Measurements from ENCODE around the gene MAD1L1.
"Not testable (repeated sequence)": the region's sequence is repeated elsewhere in the genome, so short reads cannot be mapped to it uniquely, and the experiment has no call there.

Gene MAD1L1

DNA sequence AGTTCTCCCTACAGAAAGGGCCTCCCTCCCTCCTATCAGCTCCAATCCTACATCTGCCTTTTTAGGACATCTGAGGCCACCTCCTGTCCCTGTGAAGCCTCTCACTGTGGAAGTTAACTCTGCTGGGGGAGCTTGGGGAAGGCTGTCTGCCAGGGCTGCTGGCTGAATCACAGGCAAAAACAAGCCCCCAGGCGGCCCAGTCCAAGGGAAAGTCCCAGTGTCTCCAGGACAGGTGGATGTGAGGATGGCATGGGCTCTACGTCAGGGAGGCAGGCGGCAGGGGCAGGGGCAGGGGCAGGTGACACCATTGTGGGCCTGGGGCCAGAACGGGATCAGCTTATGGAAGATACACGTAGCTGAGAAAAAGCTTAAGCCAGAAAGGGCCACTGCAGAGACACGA lies 240.2 kb downstream of the MAD1L1 start:
- DNase-seq = no peak

DNA sequence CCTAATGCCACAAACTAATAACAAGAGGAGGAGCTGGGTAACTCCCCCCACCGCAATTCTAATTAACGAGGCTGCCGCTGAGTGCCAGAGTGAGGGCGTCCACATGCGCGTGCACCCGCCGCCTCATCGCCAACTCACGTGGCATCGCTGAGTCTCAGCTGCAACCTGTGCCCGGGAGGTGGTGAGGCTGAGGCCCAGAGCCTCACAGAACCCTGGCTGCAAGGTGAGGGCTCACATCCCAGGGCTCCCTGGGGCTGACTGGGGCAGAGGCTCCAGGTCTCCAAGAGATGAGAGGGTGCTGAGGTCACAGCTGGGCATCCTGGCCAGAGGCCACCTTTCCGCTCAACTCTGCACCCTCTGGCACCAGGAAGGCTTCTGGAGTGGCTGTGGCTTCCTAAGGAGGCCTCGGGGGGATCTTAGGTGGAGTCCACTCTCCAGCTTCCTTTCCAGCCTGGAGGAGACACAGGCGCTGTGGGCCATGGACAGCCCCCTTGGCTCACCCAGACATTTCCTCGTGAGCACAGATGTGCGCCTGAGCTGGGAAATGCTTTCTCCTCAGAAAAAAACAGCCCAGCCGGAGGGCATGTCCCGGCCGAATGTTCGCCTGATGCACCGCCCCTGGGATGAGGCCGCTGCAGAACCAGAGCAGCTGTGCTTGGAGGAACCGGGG lies 242.6 kb downstream of the MAD1L1 start:
- no peak for DNase-seq

DNA sequence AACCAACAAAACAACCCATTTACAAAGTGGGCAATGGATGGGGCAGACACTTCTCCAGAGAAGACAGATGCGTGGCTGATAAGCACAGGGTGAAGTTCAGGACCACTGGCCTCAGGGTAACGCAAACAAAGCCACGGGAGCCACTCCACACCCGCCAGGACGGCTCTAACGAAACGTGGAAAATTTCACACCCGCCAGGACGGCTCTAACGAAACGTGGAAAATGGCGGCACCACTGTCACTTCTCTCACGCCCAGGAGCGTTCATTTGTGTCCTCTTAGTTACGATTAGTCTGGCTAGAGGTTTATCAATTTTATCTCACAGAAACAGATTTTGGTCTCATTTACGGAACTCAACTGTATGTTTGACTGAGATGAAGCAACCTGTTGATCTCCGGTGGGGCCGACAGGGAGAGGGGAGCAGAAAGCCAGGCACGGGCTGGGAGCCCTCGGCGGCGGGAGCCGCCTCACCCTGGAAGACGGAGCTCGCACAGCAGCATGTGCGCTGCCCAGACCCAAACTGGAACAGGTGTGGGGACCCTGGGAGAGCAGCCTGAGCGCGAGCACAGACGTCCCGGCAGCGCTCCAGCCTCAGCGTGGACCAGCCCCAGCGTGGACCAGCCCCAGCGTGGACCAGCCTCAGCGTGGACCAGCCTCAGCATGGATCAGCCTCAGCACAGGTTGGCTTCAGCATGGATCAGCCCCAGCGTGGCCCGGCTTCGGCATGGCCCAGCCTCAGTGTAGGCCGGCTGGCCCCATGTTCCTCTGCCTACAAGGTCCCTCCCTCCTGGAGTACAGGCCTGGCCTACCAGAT lies 243.5 kb downstream of the MAD1L1 start:
- no peak for DNase-seq

DNA sequence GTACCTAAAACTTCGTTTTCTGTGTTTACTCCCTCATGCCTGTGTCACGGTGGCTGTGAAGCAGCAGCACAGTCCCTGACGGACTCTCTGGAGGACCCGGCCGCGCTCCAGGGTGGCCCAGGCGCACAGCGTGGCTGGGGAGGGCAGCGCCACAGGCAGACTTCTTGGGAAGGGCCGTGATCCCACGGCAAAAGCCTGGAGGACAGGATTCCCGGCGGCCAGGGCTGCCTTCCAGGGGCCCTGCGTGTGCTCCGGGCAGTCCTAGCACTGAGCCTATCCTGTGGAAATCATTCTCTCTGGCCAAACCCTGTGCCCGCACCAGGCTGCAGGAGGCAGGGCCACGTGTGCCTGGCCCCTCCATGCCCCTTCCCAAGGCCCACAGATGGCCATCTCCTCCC lies 244.2 kb downstream of the MAD1L1 start:
- no peak for DNase-seq

DNA sequence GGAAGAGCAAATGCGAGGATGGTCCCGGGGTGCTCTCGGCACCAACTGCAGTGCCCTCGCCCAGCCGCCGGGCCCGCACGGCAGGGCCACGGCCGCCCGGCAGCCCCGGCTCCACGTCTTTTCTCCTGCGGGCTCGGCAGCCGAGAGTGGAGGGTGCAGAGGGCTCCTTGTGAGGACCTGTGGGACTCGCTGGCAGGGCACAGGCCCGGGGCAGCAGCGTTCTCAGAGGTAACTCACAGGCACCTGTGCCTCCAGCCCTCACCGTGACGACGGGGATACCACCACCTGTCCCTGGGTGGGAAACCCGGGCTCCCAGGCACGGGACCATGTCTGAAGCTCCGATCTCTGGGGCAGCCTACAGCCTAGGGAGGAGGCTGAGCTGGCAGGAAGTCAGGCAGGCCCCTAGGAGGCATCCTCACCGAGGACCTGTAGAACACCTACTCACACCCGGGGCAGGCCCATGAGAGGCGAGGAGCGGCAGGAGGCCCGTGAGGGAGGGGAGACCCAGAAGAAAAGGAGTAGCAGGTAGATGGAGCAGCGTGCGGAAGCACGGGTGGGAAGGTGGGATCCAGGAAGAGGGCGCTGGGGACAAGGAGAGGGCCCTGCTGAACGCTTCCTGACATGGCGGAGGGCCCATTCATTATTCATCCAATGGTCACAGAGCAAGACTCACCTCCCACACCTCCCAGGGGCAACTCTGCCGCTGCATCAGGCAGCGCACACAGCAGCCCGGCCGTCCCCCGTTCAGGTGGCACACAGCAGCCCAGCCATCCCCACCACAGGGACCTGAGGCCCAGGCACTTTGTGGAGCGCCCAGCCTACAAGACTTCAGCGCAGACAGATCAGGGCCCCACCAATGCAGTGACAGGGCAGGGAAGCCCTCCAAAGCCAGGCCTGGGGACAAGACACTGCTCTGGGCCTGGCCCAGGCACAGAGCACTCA lies 244.9 kb downstream of the MAD1L1 start:
- no peak for DNase-seq

DNA sequence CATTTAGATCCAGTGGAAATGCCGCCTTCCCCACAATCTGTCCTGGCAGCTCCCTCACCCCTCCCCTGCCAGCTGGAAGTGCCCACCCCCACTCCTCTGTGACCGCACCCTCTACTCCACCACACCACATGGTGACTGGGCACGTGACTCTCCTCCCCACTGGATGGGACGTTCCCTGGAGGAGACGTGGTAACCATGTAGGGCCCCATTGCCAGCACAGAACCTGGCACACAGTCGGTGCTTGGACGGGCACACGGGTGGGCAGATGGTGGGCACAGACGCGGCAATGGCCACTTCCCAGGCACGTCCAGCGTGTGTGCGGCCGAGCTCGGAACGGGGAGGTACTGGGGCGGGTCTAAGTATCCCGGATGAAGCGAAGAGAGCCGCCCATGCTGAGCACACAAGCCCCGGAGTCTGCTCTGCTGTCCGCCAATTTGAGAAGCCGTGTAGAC lies 245.6 kb downstream of the MAD1L1 start:
- no peak for DNase-seq

DNA sequence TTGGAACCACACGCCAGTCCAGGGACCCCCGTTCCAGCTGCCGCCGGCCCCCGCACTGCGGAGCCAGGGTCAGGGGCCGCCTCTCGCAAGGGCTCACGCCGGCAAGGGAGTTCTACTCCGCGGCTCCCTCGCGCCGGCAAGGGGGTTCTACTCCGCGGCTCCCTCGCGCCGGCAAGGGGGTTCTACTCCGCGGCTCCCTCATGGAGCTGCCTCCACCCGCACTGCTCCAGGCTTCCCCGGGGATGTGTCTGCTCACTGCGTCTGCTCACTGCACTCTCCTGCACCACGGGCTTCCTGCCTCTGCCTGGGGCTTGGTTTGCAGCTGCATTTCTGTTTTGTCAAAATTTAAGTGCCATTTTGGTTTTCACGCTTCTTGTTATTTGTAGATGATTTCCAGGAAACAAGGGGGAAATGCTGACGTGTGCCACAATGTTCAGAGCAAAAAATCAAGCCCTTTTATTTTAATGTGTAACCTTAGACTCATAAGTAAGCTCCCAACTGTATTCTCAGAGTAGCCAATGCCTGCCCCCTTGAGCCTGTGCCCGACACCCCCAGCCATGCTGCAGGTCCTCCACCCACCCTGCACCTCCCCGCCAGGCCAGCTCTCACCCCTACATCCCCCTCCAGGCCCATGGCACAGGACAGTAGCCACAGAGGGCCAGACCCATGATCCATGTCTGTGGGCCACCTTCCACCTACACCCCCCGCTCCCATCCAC lies 246.2 kb downstream of the MAD1L1 start:
- no peak for DNase-seq

DNA sequence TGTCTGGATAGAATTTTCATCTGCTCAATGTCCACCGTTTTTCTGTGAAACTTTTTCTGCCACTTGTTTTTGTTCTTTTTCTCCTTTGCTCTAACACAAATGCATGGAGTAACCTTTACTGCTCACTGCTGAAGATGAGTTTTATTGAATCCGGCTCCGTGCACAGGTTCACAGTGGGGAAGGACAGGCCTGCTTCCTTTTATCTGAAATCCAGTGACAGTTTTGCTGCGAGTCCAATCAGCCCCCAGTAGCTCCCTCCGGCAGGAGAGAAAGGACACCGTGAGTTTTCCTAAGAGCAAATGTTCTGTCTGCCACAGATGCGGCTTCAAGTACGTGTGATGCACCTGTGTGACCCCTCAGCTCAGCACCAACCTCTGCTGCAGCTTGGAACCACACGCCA lies 246.8 kb downstream of the MAD1L1 start:
- no peak for DNase-seq

DNA sequence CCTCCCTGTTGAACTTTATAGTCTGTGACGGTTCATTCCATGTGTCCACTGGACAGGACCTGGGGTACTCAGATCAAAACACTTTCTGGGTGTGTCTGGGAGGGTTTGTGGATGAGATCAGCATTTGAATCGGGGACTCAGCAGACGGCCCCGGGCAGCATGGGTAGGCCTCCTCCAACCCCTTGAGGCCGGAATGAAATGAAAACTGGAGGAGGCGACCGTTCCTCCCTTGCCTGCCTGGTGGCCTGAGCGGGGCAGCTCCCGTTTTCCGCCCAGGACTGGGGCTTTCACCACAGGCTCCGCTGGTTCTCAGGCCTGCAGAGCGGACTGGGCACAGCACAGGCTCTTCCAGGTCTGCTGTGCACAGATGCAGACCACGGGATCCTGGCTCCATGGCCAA lies 247.7 kb downstream of the MAD1L1 start:
- no peak for DNase-seq

DNA sequence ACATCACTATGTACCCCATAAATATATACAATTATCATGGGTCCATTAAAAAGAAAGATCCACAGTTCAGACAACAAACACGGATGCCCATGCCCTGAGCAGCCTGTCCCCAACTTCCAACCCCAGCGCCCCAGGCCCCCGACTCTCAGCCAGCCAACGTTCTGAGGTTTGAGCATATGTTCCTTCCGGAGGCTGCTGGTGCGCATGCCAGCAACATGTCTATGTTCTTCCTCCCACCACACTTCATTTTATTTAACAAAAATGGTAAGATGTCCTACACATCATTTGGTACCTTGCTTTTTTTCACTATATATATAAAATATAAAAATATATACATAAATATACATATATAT lies 250.9 kb downstream of the MAD1L1 start:
- no peak for DNase-seq

DNA sequence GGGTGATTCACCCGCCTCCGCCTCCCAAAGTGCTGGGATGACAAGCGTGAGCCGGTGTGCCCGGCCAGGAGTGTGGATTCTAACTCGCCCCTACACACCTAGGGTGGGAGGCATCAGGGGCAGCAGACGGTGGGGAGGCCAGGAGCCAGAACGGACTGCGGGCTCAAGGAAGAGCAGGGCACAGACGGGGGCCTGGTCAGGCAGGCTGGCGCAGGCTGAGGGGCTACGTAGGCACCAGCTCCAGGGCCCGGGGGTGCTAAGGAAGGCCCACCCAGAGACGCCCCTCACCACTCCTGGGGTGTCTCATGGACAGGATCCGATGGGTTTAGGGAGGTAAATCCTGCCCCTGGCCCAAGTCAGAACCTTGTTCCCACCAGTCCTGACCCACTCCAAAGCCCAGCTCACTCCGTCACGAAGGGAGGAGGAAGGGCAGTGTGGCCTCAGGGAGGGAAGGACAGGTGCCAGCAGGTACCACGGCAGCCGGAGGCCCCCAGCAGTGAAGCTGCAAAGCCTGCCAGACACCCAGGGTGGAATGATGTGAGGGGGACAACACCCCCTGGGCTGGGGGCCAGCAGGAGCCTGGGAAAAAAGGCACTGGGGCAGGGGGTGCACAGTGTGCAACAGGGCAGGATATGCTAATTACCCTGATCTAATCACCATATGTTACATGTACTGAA lies 251.4 kb downstream of the MAD1L1 start:
- no peak for DNase-seq

DNA sequence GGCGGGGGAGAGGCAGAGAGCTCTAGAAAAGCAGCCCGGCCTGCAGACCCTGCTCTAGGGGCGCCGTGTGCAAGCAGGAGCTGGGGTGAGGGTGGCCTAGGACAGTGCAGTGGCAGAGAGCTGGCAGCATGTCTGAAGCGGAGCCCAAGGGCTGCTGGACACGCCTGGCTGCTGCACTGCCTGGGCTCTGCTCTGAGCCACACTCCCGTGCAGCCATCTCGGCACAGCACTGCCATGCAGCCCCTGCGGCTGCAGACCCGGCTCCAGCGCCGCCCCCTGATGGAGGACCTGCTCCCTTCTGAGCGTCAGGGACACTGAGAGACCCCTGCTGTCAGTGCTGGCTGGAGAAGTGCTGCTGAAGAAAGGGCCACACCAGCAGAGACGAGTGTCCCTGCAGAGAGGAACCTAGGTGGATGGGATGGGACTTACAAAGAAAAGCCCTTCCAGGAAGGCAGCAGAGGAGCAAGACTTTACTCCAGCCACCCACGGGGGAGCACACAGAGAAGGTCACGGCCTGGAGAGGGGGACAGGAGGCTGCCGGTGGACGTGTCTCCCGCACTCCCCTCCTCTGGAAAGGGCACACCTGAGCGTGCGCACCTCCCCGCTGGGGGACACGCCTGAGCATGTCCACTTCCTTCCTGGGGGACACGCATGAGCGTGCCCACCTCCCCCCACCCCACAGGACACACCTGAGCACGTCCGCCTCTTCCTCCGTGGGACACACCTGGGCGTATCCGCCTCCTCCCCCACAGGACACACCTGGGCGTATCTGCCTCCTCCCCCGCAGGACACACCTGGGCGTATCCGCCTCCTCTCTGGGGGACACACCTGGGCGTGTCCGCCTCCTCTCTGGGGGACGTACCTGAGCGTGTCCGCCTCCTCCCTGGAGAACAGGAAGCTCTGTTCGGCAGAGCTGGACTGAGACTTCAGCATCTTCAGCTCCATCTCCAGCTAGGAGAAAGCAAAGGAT lies 252.9 kb downstream of the MAD1L1 start:
- no peak for DNase-seq

DNA sequence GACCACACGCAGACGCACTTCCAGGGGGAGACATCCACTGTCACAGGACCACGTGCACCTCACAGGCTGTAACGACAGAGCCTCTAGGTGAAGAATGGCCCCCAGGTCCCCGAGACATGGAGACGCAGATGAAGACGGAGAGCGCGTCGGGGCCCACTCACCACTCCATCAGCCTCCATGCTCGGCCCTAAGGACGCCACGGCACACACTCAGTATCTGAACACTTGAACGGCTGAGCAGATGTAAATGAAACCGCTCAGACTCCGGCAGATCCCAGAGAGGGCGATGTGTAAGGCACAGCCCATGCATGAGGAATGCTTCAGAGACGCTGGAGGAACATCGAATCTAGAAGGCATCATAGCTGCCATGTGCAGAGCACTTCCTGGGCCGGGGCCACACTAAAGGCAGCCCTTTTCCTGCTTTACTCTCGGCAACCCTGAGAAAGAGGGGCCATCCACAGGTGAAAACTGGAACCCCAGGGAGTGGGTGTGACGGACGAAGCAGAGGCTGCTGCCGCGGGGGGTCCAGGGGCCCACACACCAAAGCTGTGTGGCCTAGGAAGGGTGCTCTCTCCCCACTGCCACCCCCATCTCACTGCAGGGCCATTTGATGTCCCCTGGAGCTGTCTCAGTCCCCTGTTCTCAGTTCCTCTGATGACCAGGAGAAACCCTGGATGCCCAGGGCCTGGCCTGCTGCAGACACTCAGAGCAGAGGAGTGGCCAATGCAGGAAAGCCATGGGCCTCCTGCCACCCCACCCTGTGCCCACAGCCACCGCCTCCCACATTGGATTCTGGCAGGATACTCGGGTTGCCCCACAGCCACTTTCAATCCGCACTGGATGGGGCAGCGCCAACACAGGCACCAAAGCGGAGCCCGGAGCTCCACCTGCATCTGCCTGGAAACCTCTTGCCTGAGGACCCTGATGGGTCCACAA lies 253.8 kb downstream of the MAD1L1 start:
- DNase-seq = no peak

DNA sequence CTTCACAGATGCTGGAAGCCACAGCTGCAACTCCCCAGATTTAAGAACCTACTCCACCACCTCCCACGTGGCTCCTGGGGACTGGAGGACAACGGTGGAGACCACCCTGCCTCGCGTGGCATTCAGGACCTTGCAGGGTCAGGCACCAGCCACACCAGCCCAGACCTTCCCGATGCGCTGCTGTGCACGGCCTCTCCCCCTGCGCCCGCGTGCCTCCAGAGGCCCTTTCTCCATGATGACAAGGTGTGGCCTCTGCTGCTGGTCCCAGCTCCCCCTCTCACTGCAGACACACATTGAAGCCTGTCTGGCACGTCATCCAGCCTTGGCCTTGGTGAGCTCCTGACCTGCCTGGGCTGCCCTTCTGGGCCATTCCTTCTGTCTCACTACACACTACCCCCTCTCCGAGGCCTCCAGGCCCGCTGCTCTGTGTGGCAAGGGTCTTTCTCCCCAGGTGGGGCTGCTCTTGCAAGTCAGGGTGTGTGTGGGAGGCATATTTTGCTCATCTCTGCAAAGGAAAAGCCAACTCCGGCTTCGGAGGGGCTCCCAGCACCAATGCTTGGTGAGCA lies 254.8 kb downstream of the MAD1L1 start:
- DNase-seq = no peak

DNA sequence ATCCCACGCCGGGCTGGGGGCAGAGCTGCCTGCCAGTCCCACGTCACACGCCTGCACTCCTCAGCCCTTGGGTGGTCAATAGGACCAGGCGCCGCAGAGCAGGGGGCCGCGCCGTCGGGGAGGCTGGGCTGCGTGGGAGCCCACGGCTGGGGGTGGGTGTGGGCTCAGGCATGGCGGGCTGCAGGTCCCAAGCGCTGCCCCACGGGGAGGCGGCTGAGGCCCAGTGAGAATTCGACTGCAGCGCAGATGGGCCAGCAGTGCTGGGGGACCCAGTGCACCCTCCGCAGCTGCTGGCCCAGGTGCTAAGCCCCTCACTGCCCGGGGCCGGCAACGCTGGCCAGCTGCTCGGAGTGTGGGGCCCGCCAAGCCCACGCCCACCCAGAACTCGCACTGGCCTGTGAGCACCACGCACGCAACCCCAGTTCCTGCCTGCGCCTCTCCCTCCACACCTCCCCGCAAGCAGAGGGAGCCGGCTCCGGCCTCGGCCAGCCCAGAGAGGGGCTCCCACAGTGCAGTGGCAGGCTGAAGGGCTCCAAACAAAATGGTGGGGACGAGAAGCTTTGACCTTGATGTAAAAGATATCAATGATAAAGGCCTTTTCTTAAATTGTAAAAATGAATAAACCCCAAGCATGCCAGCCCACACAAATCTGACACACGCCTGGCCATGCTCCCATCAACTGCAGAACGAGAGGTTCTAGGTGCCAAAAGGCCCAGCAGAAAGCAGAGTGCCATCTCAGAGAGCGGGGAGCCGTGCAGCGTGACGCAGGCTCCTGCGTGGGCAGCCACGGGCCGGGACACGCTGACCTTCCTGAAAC lies 255.5 kb downstream of the MAD1L1 start:
- peak in 2 of 58 donors; percentile 11 to 19 for DNase-seq

DNA sequence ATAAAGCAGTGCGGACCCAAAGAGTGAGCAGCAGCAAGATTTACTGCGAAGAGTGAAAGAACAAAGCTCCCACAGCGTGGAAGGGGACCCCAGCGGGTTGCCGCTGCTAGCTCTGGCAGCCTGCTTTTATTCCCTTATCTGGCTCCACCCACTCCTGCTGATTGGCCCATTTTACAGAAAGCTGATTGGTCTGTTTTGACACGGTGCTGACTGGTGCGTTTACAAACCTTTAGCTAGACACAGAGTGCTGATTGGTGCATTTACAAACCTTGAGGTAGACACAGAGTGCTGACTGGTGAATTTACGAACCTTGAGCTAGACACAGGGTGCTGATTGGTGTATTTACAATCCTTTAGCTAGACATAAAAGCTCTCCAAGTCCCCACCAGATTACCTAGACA lies 256.2 kb downstream of the MAD1L1 start:
- not testable (repeated sequence) for DNase-seq

DNA sequence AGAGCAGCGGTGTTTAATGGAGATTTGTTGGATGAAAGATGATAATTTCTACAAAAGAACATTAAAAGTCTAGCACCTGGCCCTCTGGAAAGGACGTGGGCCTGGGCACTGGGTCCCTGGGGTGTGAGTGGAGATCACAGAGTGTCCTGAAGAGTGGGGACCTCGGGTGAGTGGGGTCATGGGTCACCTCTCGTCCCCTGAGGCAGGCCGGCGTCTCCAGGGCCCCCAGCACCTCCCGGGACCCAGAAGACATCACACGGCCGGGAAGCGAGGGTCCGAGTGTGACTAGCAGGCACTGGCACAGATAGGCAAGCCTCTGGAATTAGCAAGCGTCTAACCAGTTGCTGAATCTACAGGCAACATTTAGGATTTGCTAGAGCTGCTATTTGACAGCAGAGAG lies 257.2 kb downstream of the MAD1L1 start:
- no peak for DNase-seq

Data from anterior cingulate cortex (tissue), 58 donors.